ENCODE measurements around the gene SLC49A4.

GRCh38 chr3:122824465-122825381 is 29.9 kb downstream of the SLC49A4 start:
- no peak for TF ChIP-seq POLR2A (IDR thresholded peaks at IDR 0.05)
- TF ChIP-seq CTCF (IDR thresholded peaks at IDR 0.05), result no peak
